Measurements from ENCODE around the gene LRP5.
A peak's percentile ranks its signal among the peaks of the same experiment; 100 is the strongest.

LRP5 gene

GRCh38 chr11:68309621-68310185 is 2.7 kb upstream of the LRP5 start:
- DNase-seq (ENCODE audit: low spot score): no peak

DNA sequence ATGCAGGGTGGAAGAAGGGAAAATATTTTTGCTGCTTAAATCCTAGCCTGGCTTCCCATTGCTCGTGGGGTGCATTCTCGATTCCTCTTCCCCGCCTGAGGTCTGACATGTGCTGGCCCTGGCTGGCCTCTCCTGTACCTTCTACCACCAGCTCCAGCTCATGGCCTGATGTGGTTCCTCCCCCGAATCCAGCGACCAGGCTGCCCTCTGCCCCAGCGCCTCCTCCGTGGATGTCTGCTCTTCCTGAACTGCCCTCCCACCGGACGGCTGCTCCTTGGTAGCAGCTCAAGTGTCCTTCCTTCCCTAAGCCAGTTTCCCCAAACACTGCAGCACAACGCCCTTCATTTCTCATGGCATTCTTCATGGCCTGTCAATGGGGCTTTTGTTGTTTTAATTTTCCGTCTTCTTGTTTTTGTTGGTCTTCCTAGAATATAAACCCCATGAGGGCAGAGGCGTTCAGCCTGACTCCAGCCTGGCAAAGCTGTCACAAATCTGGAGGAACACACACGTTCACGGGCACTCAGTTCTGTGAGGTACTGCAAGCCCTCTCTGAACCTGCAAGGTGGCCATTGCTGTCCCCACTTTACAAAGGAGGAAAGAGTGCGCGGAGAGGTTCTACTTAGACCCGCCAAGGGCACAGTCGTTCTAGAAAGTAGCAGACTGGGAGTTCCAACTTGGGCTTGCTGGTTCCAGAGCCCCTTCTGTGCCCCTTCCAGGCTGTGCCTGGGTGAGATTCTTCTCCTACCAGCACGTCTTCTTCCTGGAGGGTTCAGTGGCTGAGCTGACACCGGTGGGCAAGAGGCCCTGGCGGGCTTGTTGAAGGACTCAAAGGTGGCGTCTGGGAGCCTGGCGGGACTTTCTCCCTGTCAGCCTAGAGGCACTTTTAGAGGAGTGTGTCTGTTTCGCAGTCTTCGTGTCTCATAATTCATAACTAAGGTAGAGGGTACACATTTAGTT is 953 bp upstream of the LRP5 start:
- DNase-seq (ENCODE audit: low spot score): no peak

- peak; percentile 35 for DNase-seq (ENCODE audit: low spot score)
Observed at GRCh38 chr11:68312780-68313573, 586 bp downstream of the LRP5 start.

DNA sequence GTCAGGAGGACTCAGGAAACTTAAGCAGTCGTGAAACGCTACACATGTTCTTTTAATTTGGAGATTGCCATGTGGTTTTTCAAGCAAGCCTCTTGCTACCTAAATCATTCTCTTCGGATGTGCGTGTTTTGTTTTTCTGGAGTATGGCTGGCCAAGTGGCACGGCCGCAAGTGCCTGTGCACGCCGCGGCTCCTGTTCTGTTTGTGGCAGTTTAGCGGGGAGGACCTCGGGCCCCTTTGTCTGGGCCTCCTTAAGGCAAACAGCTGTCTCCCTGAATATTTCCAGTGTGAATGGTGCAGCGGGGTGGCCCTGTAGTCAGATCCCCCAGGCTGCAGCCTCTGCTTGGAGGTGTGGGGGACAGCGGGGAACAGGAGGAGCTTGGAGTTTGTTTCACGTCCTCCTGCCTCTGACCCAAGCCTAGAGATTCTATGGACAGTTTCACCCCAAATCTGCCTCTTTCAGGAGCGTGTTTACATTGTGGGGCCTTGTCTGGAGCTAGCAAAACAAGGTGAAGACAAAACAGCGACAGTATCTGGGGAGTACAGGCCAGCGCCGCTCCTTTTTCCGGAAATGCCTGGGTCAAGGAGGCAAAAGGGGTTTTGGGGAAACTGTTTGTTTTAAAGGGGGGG is 1.3 kb downstream of the LRP5 start:
- no peak for DNase-seq (ENCODE audit: low spot score)

DNA sequence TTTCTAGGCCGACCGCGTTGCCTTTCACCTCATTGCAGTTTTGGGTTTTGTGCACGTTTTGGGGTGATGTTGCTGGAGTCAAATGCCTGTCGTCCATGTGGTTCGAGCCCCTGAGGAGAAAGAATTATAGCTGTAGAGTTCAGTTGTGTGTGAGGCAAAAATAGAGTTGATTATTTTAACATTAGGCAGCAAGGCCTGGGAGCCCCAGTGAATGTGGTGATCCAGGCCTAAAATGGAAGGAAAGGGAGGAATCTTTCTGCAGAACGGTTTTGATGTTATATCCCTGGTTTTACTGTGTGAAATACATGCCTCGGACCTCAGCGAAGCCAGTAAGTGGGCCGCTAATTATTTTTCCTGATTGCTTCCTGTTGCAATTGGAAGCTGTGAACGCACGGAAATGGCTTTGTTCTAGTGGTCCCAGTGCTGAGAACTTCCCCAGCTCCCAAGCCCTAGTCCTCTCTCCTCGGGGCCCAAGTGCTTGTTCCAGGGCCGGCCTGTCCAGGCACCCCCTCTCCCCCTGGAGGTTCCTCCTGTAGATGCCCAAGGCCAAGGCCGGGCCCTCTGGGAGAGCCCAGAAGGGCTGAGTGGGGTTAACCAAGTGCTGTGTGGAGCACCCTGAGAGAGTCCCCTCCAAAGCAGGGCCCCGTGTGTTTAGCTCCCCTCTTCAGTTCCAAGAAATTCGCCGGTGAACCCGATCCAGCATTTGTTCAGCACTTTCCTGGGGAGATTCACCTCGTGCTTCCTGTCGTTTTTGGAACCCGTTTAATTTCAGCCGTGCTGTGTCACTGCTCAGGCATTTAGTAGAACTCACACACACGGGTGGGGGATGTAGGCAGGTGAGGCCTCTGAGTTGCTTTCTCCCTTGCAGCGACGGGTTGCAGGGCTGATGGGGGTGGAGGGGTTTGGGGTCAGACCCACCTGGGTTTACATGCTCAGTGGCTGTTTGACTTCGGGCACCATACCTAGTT is 2.1 kb downstream of the LRP5 start:
- peak; percentile 85 for DNase-seq (ENCODE audit: low spot score)

DNA sequence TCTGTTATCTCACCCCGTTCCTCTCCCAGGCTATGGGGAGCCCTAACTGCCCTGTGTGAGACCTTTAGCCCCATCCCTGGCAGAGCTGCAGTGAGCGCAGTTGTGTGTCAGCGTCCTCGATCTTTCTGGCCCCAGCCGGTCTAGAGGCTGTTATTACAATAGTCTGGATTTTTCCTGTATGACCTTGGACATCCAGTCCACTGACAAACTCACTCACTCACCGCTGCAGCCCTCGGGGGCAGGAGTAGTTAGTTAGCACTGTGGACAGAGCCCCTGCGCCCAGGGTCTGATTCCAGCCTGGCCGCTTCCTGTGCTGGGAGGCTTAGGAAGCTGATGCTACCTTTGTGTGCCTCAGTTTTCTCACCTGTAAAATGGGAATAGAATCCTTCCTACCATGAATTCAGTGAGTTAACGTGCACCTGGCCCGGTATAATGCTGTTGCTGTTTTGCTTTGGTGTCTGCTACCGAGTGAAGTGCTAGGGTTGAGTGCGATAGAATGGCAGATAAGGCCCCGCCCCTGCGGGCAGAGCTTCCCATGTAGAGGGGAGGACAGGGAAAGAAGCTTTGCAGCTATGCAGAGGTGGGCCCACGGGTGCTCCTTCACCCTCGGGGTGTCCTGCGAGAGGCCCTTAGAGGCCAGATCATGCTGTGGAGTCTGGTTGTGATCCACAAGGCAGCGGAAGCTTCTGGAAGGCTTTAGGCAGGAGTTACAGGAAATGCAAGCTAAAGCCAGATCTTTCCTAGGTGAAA is 3.0 kb downstream of the LRP5 start:
- peak; percentile 84 for DNase-seq (ENCODE audit: low spot score)

GRCh38 chr11:68317147-68317785 is 4.9 kb downstream of the LRP5 start:
- DNase-seq (ENCODE audit: low spot score): no peak

DNA sequence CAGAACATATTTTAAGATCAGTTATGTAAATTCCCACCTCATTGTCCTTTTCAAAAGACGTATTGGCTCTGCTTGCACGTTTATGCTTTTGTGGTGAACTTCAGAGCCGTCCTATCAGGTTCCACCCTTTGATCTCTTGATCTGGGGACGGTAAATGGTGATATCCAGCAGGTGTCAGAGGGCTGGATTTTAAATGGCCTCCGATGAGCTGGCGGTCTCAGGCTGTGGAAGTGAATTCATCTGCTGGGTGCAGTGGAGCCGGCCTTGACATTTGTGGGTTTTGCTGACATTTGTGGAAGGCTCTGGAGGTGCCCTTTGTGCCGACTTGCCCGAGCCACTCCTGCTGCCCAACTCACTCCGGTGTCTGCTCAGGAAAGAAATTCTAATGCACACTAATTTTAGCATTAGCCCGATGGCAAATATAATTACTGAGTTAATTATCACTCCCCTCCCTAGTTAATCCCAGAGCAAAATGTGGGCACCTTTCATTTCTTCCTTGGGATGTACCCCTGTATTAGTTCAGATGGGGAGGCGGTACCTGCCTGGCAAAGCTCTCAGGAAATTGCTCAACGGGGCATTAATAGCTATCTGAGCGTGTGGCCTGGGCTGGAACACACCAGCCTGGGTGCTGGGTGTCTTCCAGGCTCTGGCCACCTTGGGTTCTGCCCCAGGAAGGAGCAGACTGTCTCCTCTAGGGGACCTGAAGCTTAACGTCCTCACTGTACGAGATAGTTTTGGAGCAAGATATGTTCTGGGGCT is 9.1 kb downstream of the LRP5 start:
- no peak for DNase-seq (ENCODE audit: low spot score)

- no peak for DNase-seq (ENCODE audit: low spot score)
Observed at GRCh38 chr11:68322052-68322430, 9.7 kb downstream of the LRP5 start.

- DNase-seq (ENCODE audit: low spot score): no peak
Observed at GRCh38 chr11:68324241-68324640, 11.8 kb downstream of the LRP5 start.

- no peak for DNase-seq (ENCODE audit: low spot score)
Observed at GRCh38 chr11:68324695-68325094, 12.3 kb downstream of the LRP5 start.

GRCh38 chr11:68325183-68325906 is 13.0 kb downstream of the LRP5 start:
- DNase-seq (ENCODE audit: low spot score): no peak

GRCh38 chr11:68325907-68326220 is 13.5 kb downstream of the LRP5 start:
- DNase-seq (ENCODE audit: low spot score): no peak

- DNase-seq (ENCODE audit: low spot score): no peak
Observed at GRCh38 chr11:68326334-68327215, 14.2 kb downstream of the LRP5 start.

DNA sequence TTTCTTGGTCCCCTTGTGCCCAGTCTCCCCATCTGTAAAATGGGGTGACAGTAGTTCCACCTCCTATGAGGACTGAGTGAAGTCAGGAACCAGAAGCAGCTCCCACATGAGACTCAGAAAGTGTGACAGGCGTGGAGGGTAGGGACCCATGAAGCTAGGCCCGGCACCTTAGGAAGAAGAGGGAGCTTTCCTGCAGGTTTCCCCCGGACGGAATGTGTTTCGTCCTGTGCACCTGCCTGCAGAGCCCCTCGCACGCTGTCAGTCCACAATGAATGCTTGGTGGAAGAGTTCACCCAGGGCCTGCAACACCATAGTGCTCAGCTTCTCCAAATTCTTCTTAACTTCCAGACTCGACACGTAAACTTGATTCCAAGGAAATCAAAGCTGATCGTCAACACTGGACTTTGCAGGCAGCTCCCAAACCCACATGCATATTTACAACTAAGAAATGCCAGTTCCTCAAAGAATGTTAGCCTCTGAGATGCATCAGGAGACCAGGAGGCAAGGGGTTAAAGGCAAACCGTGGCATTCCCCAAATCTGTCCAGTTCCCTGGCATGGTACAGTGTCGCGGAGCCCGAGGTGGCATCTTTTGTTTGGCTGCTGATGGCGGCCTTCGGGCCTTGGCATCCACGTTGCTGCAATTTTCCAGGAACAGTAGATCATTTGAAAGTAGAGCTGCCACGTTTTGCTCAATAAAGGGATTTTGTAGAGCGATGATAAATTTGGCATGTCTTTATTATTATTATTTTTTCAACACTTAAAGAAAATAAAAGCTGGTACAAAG is 15.4 kb downstream of the LRP5 start:
- no peak for DNase-seq (ENCODE audit: low spot score)

GRCh38 chr11:68328374-68329091 is 16.1 kb downstream of the LRP5 start:
- peak; percentile 51 for DNase-seq (ENCODE audit: low spot score)
